ENCODE measurements around the gene COQ3. TPM values are rescaled to one million over a fixed set of nuclear protein-coding genes. Genes with fewer than 3 reads are reported as not detected.

COQ3 gene
- total and polyA plus RNA-seq, 12 donors: 22.4 to 41.5 (median 33.4) TPM

- no peak overlapping the region for H3K4me3 ChIP-seq
- TF ChIP-seq, protein P1, sequence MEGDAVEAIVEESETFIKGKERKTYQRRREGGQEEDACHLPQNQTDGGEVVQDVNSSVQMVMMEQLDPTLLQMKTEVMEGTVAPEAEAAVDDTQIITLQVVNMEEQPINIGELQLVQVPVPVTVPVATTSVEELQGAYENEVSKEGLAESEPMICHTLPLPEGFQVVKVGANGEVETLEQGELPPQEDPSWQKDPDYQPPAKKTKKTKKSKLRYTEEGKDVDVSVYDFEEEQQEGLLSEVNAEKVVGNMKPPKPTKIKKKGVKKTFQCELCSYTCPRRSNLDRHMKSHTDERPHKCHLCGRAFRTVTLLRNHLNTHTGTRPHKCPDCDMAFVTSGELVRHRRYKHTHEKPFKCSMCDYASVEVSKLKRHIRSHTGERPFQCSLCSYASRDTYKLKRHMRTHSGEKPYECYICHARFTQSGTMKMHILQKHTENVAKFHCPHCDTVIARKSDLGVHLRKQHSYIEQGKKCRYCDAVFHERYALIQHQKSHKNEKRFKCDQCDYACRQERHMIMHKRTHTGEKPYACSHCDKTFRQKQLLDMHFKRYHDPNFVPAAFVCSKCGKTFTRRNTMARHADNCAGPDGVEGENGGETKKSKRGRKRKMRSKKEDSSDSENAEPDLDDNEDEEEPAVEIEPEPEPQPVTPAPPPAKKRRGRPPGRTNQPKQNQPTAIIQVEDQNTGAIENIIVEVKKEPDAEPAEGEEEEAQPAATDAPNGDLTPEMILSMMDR (IDR thresholded peaks at IDR 0.05): no peak
- WGBS, 2 donors: 82 to 88% methylated on average over 3 of the region's 3 CpGs
These were observed 62.5 kb downstream of the COQ3 start for GRCh38 chr6:99331531-99331930.

DNA sequence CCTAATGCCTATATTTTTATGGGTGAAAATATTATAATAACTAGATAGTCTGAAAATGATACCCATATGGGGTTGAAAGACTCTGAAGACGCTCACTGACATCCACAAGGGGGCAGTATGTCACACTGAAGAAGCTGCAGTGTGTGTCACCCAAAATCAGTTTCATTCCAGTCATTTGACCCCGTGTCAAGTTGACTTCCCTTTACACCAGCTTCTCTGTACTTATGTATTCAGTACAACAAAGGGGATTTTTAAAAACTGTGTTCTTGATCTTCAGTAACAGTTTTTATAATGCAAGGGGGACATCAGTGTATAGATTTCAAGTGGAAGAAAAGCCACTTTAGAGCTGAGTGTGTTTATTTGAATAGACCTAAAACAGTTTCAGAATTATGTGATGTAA lies 63.8 kb downstream of the COQ3 start:
- no peaks in the 10 kb centered on the region for H3K36me3 ChIP-seq
- intact Hi-C loops (cut with DNase I): no loop called here
- WGBS, 2 donors: 0 to 2% methylated on average over 2 of the region's 2 CpGs

More at GRCh38 chr6:99331531-99331930, 62.5 kb downstream of the COQ3 start:
- no peaks in the 10 kb centered on the region for H3K36me3 ChIP-seq
- H3K9me3 ChIP-seq: no peaks in the 10 kb centered on the region
- H3K27ac ChIP-seq: no peak overlapping the region
- no peak for ATAC-seq
- H3K27me3 ChIP-seq: peaks cover 0 to 8% (median 5%) of the 10 kb centered on the region in 7 donors
- no peak for DNase-seq
- no peaks in the 10 kb centered on the region for H3K4me1 ChIP-seq
- intact Hi-C loops (cut with DNase I): no loop called here

GRCh38 chr6:99324996-99325395 lies 69.0 kb downstream of the COQ3 start:
- Histone ChIP-seq H3K4me3 (no peak overlapping the region), H3K9me3 (no peaks in the 10 kb centered on the region), H3K36me3 (no peaks in the 10 kb centered on the region), H3K27me3 (peaks cover 0 to 20% (median 4%) of the 10 kb centered on the region in 7 donors), H3K27ac (no peak overlapping the region), H3K4me1 (no peaks in the 10 kb centered on the region)
- ATAC-seq (no peak), DNase-seq (no peak)
- intact Hi-C loops (cut with DNase I): no loop called here
- TF ChIP-seq, protein P1 (IDR thresholded peaks at IDR 0.05): no peak

More for the DNA sequence above, 63.8 kb downstream of the COQ3 start:
- peaks cover 0 to 11% (median 3%) of the 10 kb centered on the region in 7 donors for H3K27me3 ChIP-seq
- H3K4me1 ChIP-seq: no peaks in the 10 kb centered on the region
- peak in 4 of 8 donors; percentile 44 to 74 (median 58) for ATAC-seq
- H3K9me3 ChIP-seq: no peaks in the 10 kb centered on the region
- no peak overlapping the region for H3K4me3 ChIP-seq
- peak in 1 of 2 donors; percentile 27 for DNase-seq
- TF ChIP-seq, protein P1 (IDR thresholded peaks at IDR 0.05): peak in 8 of 9 donors; percentile 40 to 82 (median 71)
- no peak overlapping the region for H3K27ac ChIP-seq

Other genes with a start within 250 kb of the COQ3 start
- 1 to 10 TPM in 1 of 10 donors, under 1 TPM in 4, not detected in 5; 0.14 to 1.3 (median 0.36) TPM for gene FAXC, start 44.5 kb downstream of the COQ3 start, total RNA-seq
- gene FAXC, start 44.5 kb downstream of the COQ3 start, polyA plus RNA-seq: under 1 TPM; 0.07 to 0.44 TPM
- 10 to 100 TPM; 36.9 to 62.6 (median 50.1) TPM for gene PNISR, start 31.1 kb upstream of the COQ3 start, total RNA-seq
- gene PNISR, start 31.1 kb upstream of the COQ3 start, polyA plus RNA-seq: 100 to 1,000 TPM in 1 of 2 donors, 10 to 100 TPM in 1; 17.8 to 105 TPM
- gene USP45, start 121.2 kb upstream of the COQ3 start, total RNA-seq: 10 to 100 TPM in 7 of 10 donors, 1 to 10 TPM in 3; 7.4 to 14.8 (median 11.4) TPM
- gene USP45, start 121.2 kb upstream of the COQ3 start, polyA plus RNA-seq: 1 to 10 TPM; 2.5 to 5.9 TPM
- gene CCNC, start 174.5 kb upstream of the COQ3 start, total RNA-seq: 10 to 100 TPM; 14.2 to 24.1 (median 18.6) TPM
- 10 to 100 TPM; 14.2 to 26.6 TPM for gene CCNC, start 174.5 kb upstream of the COQ3 start, polyA plus RNA-seq
- not detected for gene PRDM13, start 212.6 kb upstream of the COQ3 start, total RNA-seq
- gene PRDM13, start 212.6 kb upstream of the COQ3 start, polyA plus RNA-seq: not detected